Measurements from ENCODE around the gene MAP6.

The MAP6 gene

DNA sequence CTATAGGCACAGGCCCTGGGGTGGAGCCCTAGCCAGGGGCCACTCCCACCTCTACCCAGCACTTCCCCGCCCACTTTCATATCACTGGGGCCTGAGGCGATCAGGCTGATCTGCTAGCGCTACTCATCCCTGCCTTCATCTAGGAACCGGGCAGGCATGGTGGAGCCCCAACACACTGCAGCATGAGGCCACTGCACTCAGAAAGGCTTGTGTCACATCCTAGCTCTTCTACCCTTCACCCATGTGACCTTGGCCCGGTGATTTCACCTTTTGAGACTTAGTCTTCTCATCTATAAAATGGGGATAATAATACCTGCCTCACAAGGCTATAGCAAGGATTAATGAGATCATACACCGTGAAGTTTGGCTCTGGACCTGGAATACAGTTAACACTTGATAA lies 125.0 kb downstream of the MAP6 start:
- Mint-ChIP-seq H3K4me3 (no peak overlapping the region), H3K4me1 (ENCODE audit: low read depth) (no peaks in the 10 kb centered on the region), H3K9me3 (no peaks in the 10 kb centered on the region), H3K27ac (no peak overlapping the region), H3K27me3 (peaks cover 8% of the 10 kb centered on the region), H3K36me3 (ENCODE audit: low read depth) (no peaks in the 10 kb centered on the region)
- intact Hi-C loops (cut with micrococcal nuclease), result no loop called here

DNA sequence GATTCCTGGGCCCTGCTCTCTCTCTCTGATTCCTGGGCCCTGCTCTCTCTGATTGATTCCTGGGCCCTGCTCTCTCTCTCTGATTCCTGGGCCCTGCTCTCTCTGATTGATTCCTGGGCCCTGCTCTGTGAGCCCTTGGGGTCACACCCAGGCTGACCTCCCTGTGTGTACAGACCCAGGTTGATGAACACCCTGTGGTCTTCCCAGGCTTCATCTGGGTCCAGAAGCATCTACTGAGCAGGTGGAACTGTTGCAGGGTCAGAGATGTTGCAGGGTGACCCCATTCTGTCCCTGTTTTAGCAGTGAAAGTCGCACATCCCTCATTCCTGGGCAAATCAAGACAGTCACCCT lies 126.8 kb downstream of the MAP6 start:
- H3K4me1 Mint-ChIP-seq (ENCODE audit: low read depth), result peaks cover 16% of the 10 kb centered on the region
- H3K27me3 Mint-ChIP-seq, result peaks cover 9% of the 10 kb centered on the region
- H3K27ac Mint-ChIP-seq, result no peak overlapping the region
- no peak overlapping the region for H3K4me3 Mint-ChIP-seq
- intact Hi-C loops (cut with micrococcal nuclease), result no loop called here
- H3K36me3 Mint-ChIP-seq (ENCODE audit: low read depth), result no peaks in the 10 kb centered on the region
- no peaks in the 10 kb centered on the region for H3K9me3 Mint-ChIP-seq

DNA sequence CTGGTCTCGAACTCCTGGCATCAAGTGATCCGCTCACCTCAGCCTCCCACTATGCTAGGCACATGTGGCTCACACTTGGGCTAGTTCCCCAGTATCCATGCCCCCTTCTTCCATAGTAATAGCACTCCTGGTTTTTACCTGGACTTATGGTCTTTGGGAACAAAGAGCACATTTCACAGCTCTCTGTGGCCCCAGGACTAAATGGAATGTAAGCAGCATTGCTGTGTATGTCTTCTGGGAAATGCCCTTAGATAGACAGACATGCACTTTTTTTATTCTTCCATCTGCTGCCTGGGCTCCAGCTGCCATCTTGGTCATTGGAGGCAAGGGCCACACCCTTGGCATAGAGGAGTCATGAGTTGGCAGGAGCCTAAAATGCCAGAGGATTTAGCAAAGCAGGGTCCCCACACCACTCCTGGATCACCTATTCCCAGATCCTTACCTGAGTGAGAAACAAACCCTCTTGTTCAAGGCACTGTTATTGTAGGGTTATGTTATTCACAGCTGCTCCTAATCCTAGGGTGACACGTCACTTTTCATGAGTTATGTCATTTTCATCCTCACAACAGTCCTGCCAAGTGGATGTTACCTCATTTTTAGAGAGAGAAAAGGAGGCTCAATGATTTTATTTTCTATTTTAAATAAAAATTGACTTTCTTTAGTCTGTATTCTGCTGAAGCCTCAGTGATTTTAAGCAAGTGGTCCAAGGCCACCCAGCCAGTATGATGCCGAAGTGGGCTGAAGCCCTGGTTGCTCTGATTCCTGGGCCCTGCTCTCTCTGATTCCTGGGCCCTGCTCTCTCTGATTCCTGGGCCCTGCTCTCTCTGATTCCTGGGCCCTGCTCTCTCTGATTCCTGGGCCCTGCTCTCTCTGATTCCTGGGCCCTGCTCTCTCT lies 127.4 kb downstream of the MAP6 start:
- Mint-ChIP-seq H3K9me3 (no peaks in the 10 kb centered on the region), H3K27me3 (peaks cover 8% of the 10 kb centered on the region), H3K4me3 (no peak overlapping the region), H3K27ac (no peak overlapping the region), H3K4me1 (ENCODE audit: low read depth) (peaks cover 22% of the 10 kb centered on the region), H3K36me3 (ENCODE audit: low read depth) (no peaks in the 10 kb centered on the region)
- intact Hi-C loops (cut with micrococcal nuclease), result no loop called here

DNA sequence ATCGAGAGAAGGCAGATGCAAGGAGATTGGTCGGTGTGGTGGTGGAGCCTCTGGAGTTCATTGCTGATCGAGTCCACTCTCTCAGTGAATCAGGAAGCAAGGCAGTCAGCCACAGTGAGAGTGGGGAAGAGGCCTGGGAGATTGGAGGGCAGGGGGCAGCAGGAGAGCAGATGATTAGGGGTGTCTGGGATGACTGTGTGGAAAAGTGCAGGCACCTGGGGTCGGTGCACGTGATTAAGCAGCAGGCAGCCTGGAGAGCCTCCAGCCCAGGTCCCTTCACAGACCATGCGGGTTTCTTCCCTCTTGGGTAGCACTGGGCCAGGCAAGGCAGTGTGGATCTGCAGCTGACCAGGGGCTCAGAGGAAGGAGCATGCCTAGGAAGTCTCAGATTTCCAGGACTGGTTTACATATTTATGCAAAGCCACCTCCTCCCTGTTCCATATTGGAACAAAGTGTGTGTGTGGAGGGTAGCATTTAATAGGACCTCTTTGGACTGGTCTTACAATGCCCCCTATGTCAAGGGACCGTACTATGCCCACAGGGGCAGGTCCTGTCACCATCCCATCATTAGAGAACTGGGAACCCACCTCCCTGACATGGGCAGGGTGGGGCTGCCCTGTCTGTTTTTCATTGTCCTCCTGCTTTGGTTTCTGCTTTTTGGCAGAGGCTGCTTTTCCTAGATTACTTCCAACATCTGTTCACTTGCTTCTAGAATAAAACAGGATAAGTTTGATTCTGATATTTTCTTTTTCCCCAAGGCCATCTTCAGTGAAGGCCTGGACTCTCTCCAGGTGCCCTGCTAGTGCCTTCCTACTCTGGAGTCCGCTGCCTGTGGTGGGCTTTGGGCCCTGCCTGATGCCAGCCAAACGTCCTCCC lies 129.1 kb downstream of the MAP6 start:
- no peaks in the 10 kb centered on the region for H3K36me3 Mint-ChIP-seq (ENCODE audit: low read depth)
- peaks cover 5% of the 10 kb centered on the region for H3K27me3 Mint-ChIP-seq
- no peak overlapping the region for H3K27ac Mint-ChIP-seq
- H3K4me3 Mint-ChIP-seq, result no peak overlapping the region
- peaks cover 26% of the 10 kb centered on the region for H3K4me1 Mint-ChIP-seq (ENCODE audit: low read depth)
- intact Hi-C loops (cut with micrococcal nuclease), result no loop called here
- H3K9me3 Mint-ChIP-seq, result no peaks in the 10 kb centered on the region

DNA sequence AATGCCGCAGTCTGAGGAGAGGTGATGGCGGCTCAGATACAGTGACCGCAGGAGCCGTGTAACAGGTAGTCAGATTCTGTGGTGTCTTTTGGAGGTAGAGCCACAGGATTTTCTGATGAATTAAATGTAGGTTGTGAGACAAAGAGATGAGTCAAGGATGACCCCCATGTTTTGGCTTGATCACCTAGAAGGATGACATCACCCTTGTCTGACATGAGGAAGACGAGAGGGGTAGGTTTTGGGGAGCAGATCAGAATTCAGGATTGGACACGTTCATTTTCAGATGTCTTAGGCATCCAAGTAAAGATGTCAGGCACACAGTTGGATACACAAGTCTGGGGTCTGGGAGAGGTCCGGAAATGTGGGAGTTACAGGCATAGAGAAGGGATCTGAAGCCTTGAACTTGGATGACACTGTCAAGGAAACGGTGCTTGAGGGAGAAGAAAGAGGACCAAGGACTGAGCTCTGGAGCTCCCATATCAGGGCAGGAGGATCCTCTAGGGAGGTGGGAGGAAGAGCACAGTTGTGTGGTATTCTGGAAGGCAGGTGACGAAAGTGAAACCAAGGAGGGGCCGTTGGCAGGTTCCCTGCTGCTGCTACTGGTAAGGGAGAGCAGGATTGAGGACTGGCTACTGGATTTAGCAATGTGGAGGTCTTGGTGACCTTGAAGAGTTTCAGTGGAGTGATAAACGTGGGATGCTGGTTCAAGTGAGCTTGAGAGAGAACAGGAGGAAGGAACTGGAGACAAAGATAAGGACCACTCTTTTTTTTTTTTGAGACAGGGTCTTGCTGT lies 130.5 kb downstream of the MAP6 start:
- Mint-ChIP-seq H3K4me3 (no peak overlapping the region), H3K4me1 (ENCODE audit: low read depth) (peaks cover 26% of the 10 kb centered on the region), H3K27ac (no peak overlapping the region), H3K9me3 (no peaks in the 10 kb centered on the region), H3K27me3 (peaks cover 7% of the 10 kb centered on the region), H3K36me3 (ENCODE audit: low read depth) (no peaks in the 10 kb centered on the region)
- intact Hi-C loops (cut with micrococcal nuclease), result no loop called here

DNA sequence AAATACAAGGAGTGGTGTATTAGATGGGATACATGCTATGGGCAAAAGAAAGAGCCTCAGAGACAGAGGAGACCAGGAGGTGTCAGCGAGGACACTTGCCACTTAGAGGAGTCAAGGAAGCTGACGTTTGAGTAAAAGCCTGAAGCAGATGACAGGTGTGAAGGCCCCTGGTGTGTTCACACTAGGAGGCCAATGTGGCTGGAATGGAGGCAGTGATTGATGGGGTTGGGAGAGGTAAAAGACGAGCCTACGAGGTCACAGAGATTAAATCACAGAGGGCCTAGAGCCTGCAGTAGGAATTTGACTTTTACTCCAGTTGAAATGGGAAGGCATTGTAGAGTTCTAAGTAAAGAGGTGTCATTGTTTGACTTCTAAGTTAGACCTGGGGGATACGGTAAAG lies 131.1 kb downstream of the MAP6 start:
- intact Hi-C loops (cut with micrococcal nuclease), result no loop called here
- Mint-ChIP-seq H3K27ac (no peak overlapping the region), H3K4me1 (ENCODE audit: low read depth) (peaks cover 26% of the 10 kb centered on the region)

More for the DNA sequence above, 131.1 kb downstream of the MAP6 start:
- Mint-ChIP-seq H3K27me3 (peaks cover 7% of the 10 kb centered on the region), H3K4me3 (no peak overlapping the region), H3K9me3 (no peaks in the 10 kb centered on the region), H3K36me3 (ENCODE audit: low read depth) (no peaks in the 10 kb centered on the region)
